ENCODE results near the gene RPS19BP1. TPM values are rescaled to one million over a fixed set of nuclear protein-coding genes. Genes with fewer than 3 reads are reported as not detected.

The RPS19BP1 gene
- total RNA-seq, 1 experiment from 2014 or later = 102 TPM

GRCh38 chr22:39554151-39554550, 21.6 kb upstream of the RPS19BP1 start:
- Mint-ChIP-seq H3K4me1 (peaks cover 7% of the 10 kb centered on the region), H3K27me3 (ENCODE audit: low read depth) (peaks cover 46% of the 10 kb centered on the region)

More at GRCh38 chr22:39554151-39554550, 21.6 kb upstream of the RPS19BP1 start:
- DNase-seq (ENCODE audit: low spot score) = no peak
- POLR2A ChIA-PET = no interaction called here
- no peak for ATAC-seq
- no peaks in the 10 kb centered on the region for H3K9me3 Mint-ChIP-seq
- H3K27ac Mint-ChIP-seq = no peak overlapping the region
- CTCF ChIA-PET = interaction anchor here (1.0 kb wide), 1 partner anchor 11 kb away, joined by 3 read pairs; no protein-coding TSS in a partner anchor
- H3K36me3 Mint-ChIP-seq = no peaks in the 10 kb centered on the region
- H3K4me3 Mint-ChIP-seq = no peak overlapping the region
- no peak for TF ChIP-seq ZNF281 (CRISPR knock-in tag; IDR thresholded peaks at IDR 0.05)
- no peak for TF ChIP-seq OVOL2 (CRISPR knock-in tag; IDR thresholded peaks at IDR 0.05; ENCODE audit: borderline replicate concordance)
- TF ChIP-seq RELA (CRISPR knock-in tag; IDR thresholded peaks at IDR 0.05; ENCODE audit: borderline replicate concordance) = no peak
- no peak for TF ChIP-seq MLX (CRISPR knock-in tag; IDR thresholded peaks at IDR 0.05)
- TF ChIP-seq AFF4 (CRISPR knock-in tag; IDR thresholded peaks at IDR 0.05; ENCODE audit: borderline replicate concordance) = no peak
- no peak for TF ChIP-seq FOXP1 (CRISPR knock-in tag; IDR thresholded peaks at IDR 0.05; ENCODE audit: borderline replicate concordance)
- TF ChIP-seq SMAD3 (CRISPR knock-in tag; IDR thresholded peaks at IDR 0.05; ENCODE audit: borderline replicate concordance) = no peak
- no peak for TF ChIP-seq NFATC4 (CRISPR knock-in tag; IDR thresholded peaks at IDR 0.05)
- no peak for TF ChIP-seq ARID4B (CRISPR knock-in tag; IDR thresholded peaks at IDR 0.05; ENCODE audit: borderline replicate concordance)

All from WTC11 (cell line).